IMR-90 (cell line): ENCODE results near the gene SNED1. TPM values are rescaled to one million over a fixed set of nuclear protein-coding genes. Genes with fewer than 3 reads are reported as not detected.

Experiments
- ATAC-seq: fragments of 200-7000 bp; cut with Tn5 transposase; 2 replicates; pipeline ENCODE4 v1.9.1; 2020; ENCODE audit warnings: low read depth, mild to moderate bottlenecking, moderate library complexity
- BruUV-seq: library from RNA; stranded (reverse); fragments of 400-500 nt; replicated peaks from 2 replicates; lab custom pipeline; 2021; lab: Mats Ljungman, UMichigan
- CTCF ChIA-PET: fragments of 300-600 bp; formaldehyde crosslinking; extraction: SDS; loops from one replicate; lab custom pipeline; 2021; ENCODE audit warnings: antibody characterized with exemption; lab: Yijun Ruan, JAX
- POLR2A ChIA-PET: fragments of 300-600 bp; sonication (Branson Sonifier 250); formaldehyde crosslinking; loops from one replicate; lab custom pipeline; 2022; ENCODE audit warnings: antibody characterized with exemption; ENCODE audit not compliant: unreplicated experiment; lab: Charles Lee
- DNase-seq: peaks from one replicate; pipeline ENCODE4 v3.0.0; 2013
- H2AFZ ChIP-seq: replicated peaks from 2 replicates; pipeline ENCODE3; 2013; ENCODE audit warnings: low read length, mild to moderate bottlenecking; ENCODE audit not compliant: poor library complexity
- H2AK5ac ChIP-seq: 2 replicates; pipeline ENCODE4 v1.6.1; 2013; ENCODE audit warnings: low read depth, low read length, inconsistent platforms
- H2AK9ac ChIP-seq: replicated peaks from 2 replicates; pipeline ENCODE3; 2013; ENCODE audit warnings: mild to moderate bottlenecking, low read depth, low read length, moderate library complexity; ENCODE audit not compliant: poor library complexity
- H2BK120ac ChIP-seq: 2 replicates; pipeline ENCODE4 v1.6.1; 2013; ENCODE audit warnings: low read depth, low read length, inconsistent platforms
- H2BK15ac ChIP-seq: 3 replicates; pipeline ENCODE4 v1.6.1; 2013; ENCODE audit warnings: low read depth, low read length, inconsistent platforms
- H2BK20ac ChIP-seq: 2 replicates; pipeline ENCODE4 v1.6.1; 2013; ENCODE audit warnings: low read depth, mild to moderate bottlenecking, inconsistent platforms, low read length, moderate library complexity
- H2BK5ac ChIP-seq: 2 replicates; pipeline ENCODE4 v1.6.1; 2013; ENCODE audit warnings: mild to moderate bottlenecking, low read depth, low read length, inconsistent platforms; ENCODE audit not compliant: poor library complexity, severe bottlenecking
- H3K14ac ChIP-seq: replicated peaks from 2 replicates; pipeline ENCODE4 v1.6.1; 2013; ENCODE audit warnings: low read depth, low read length, inconsistent platforms
- H3K18ac ChIP-seq: 2 replicates; pipeline ENCODE4 v1.6.1; 2013; ENCODE audit warnings: low read depth, low read length, control low read depth
- H3K23ac ChIP-seq: 2 replicates; pipeline ENCODE4 v1.6.1; 2013; ENCODE audit warnings: low read depth, low read length, inconsistent platforms
- H3K27ac ChIP-seq: 2 replicates; pipeline ENCODE4 v1.5.1; 2013; ENCODE audit warnings: mild to moderate bottlenecking, control low read depth, low read length; ENCODE audit not compliant: insufficient read depth
- H3K27me3 ChIP-seq: 2 replicates; pipeline ENCODE4 v1.6.1; 2013; ENCODE audit warnings: low read length; ENCODE audit not compliant: control insufficient read depth, insufficient read depth
- H3K36me3 ChIP-seq: 2 replicates; pipeline ENCODE4 v1.6.1; 2013; ENCODE audit warnings: low read length, mixed read lengths; ENCODE audit not compliant: control insufficient read depth, insufficient read depth
- H3K4ac ChIP-seq: 2 replicates; pipeline ENCODE4 v1.6.1; 2013; ENCODE audit warnings: low read depth, low read length, inconsistent platforms
- H3K4me1 ChIP-seq: 2 replicates; pipeline ENCODE4 v1.6.1; 2013; ENCODE audit warnings: low read length, mixed read lengths; ENCODE audit not compliant: control insufficient read depth, insufficient read depth
- H3K4me2 ChIP-seq: 2 replicates; pipeline ENCODE4 v1.6.1; 2013; ENCODE audit warnings: low read depth, mild to moderate bottlenecking, control low read depth, low read length, moderate library complexity
- H3K4me3 ChIP-seq: 2 replicates; pipeline ENCODE4 v1.5.1; 2013; ENCODE audit warnings: low read depth, mild to moderate bottlenecking, control low read depth, low read length, moderate library complexity; ENCODE audit not compliant: insufficient read depth
- H3K56ac ChIP-seq: 2 replicates; pipeline ENCODE4 v1.6.1; 2013; ENCODE audit warnings: low read length, inconsistent platforms; ENCODE audit not compliant: insufficient read depth; ENCODE audit errors: extremely low read depth
- H3K79me1 ChIP-seq, 2 experiments: 2 replicates each; pipeline ENCODE4 v1.6.1; 2013; ENCODE audit warnings: low read length in 2 of 2, inconsistent platforms in 1 of 2, low read depth in 1 of 2
- H3K9ac ChIP-seq: 2 replicates; pipeline ENCODE4 v1.6.1; 2013; ENCODE audit warnings: low read depth, low read length, control low read depth
- H3K9me1 ChIP-seq: 2 replicates; pipeline ENCODE4 v1.6.1; 2013; ENCODE audit warnings: low read length, inconsistent platforms; ENCODE audit not compliant: insufficient read depth
- H3K9me3 ChIP-seq: 2 replicates; pipeline ENCODE4 v1.6.1; 2013; ENCODE audit warnings: low read length; ENCODE audit not compliant: control insufficient read depth, insufficient read depth
- H4K20me1 ChIP-seq: 2 replicates; pipeline ENCODE4 v1.6.1; 2013; ENCODE audit warnings: low read length, inconsistent platforms; ENCODE audit not compliant: insufficient read depth
- H4K5ac ChIP-seq: 2 replicates; pipeline ENCODE4 v1.6.1; 2013; ENCODE audit warnings: mild to moderate bottlenecking, low read depth, low read length, control low read depth
- H4K8ac ChIP-seq, 2 experiments: 2 replicates each; pipeline ENCODE4 v1.6.1; 2013; ENCODE audit warnings: low read depth in 2 of 2, low read length in 2 of 2, control low read depth in 1 of 2, inconsistent platforms in 1 of 2
- H4K91ac ChIP-seq: 2 replicates; pipeline ENCODE4 v1.6.1; 2013; ENCODE audit warnings: low read depth, low read length, inconsistent platforms; ENCODE audit not compliant: insufficient read depth
- BHLHE40 ChIP-seq: fragments of 150-350 bp; IDR thresholded peaks from 2 replicates; pipeline ENCODE4 v1.6.1; 2016; ENCODE audit warnings: mild to moderate bottlenecking, low read depth, low read length
- CEBPB ChIP-seq: IDR thresholded peaks from 2 replicates; pipeline ENCODE4 v1.6.1; 2012; ENCODE audit warnings: low read depth, low read length, improper control_type of control experiment
- CHD1 ChIP-seq: IDR thresholded peaks from 2 replicates; pipeline ENCODE4 v1.6.1; 2012; ENCODE audit warnings: low read depth, low read length, improper control_type of control experiment
- FOS ChIP-seq: fragments of 150-350 bp; IDR thresholded peaks from 2 replicates; pipeline ENCODE4 v1.6.1; 2016; ENCODE audit warnings: low read depth, low read length
- MAFK ChIP-seq: IDR thresholded peaks from 2 replicates; pipeline ENCODE4 v1.6.1; 2012; ENCODE audit warnings: low read depth, low read length, improper control_type of control experiment
- MAZ ChIP-seq: IDR thresholded peaks from 2 replicates; pipeline ENCODE4 v1.6.1; 2012; ENCODE audit warnings: low read depth, mild to moderate bottlenecking, low read length, improper control_type of control experiment, moderate library complexity, borderline replicate concordance
- MXI1 ChIP-seq: IDR thresholded peaks from 2 replicates; pipeline ENCODE4 v1.6.1; 2012; ENCODE audit warnings: low read depth, mild to moderate bottlenecking, low read length, moderate library complexity, borderline replicate concordance
- NFE2L2 ChIP-seq: fragments of 150-350 bp; IDR thresholded peaks from 2 replicates; pipeline ENCODE4 v1.6.1; 2016; ENCODE audit warnings: low read depth, mild to moderate bottlenecking, low read length
- POLR2A ChIP-seq: IDR thresholded peaks from 2 replicates; pipeline ENCODE4 v1.6.1; 2012; ENCODE audit warnings: mild to moderate bottlenecking, low read depth, low read length
- RAD21 ChIP-seq: IDR thresholded peaks from 2 replicates; pipeline ENCODE4 v1.6.1; 2012; ENCODE audit warnings: low read length, improper control_type of control experiment
- RCOR1 ChIP-seq: IDR thresholded peaks from 2 replicates; pipeline ENCODE4 v1.6.1; 2012; ENCODE audit warnings: mild to moderate bottlenecking, low read length, improper control_type of control experiment; ENCODE audit not compliant: insufficient replicate concordance
- RFX5 ChIP-seq: IDR thresholded peaks from 2 replicates; pipeline ENCODE4 v1.8.0; 2012; ENCODE audit warnings: low read depth, mild to moderate bottlenecking, low read length, moderate library complexity
- SMC3 ChIP-seq: fragments of 150-350 bp; IDR thresholded peaks from 2 replicates; pipeline ENCODE4 v1.6.1; 2016; ENCODE audit warnings: low read depth, mild to moderate bottlenecking, antibody characterized with exemption, low read length, moderate library complexity
- WGBS, 2 experiments: methylation state at CpG; one replicate each; pipeline versions ENCODE4 v1.1.5 to v1.1.7; 2013; ENCODE audit warnings: missing lambda C conversion rate in 2 of 2; ENCODE audit not compliant: insufficient read length in 1 of 2; ENCODE audit errors: extremely low coverage in 2 of 2; 5-methylcytosine and 5-hydroxymethylcytosine counted together
- dilution Hi-C: fragments of 300-500 bp; cut with HindIII; formaldehyde crosslinking; loops from one replicate; pipeline ENCODE4 v1.14.3; 2018; ENCODE audit warnings: low sequenced_read_pairs; ENCODE audit not compliant: unreplicated experiment
- in situ Hi-C: fragments of 300-500 bp; cut with MboI; formaldehyde crosslinking; loops from 3 replicates; pipeline ENCODE4 v1.14.3; 2019; ENCODE audit warnings: low sequenced_read_pairs, inconsistent platforms, mixed read lengths
- intact Hi-C: fragments of 100-400 bp; cut with micrococcal nuclease; formaldehyde crosslinking; loops from 2 replicates; pipeline ENCODE4 v1.10.0; 2022
- polyA plus RNA-seq, 3 experiments: library from polyadenylated mRNA; depleted of rRNA; stranded (reverse); fragments of >200 nt; gene quantifications; 2 replicates each; pipeline ENCODE4 v1.2.3, GENCODE V29; 2012; ENCODE audit warnings: low replicate concordance in 1 of 3
- total RNA-seq: library from RNA; depleted of rRNA; stranded (reverse); fragments of >200 nt; gene quantifications from 2 replicates; pipeline ENCODE4 v1.2.3, GENCODE V29; 2012
- TF ChIP-seq, protein P1 (sequence below): conservative IDR thresholded peaks from 2 replicates; pipeline ENCODE4 v1.5.1; 2012; ENCODE audit warnings: mild to moderate bottlenecking, low read depth, low read length, improper control_type of control experiment
- TF ChIP-seq, protein P2 (sequence below): fragments of 150-350 bp; IDR thresholded peaks from 2 replicates; pipeline ENCODE4 v1.6.1; 2017; ENCODE audit warnings: mild to moderate bottlenecking, antibody characterized with exemption, low read length, low read depth
- TF ChIP-seq, protein P3 (sequence below): fragments of 150-350 bp; IDR thresholded peaks from 2 replicates; pipeline ENCODE4 v1.6.1; 2016; ENCODE audit warnings: low read depth, mild to moderate bottlenecking, low read length, moderate library complexity, borderline replicate concordance

The SNED1 gene
- total and polyA plus RNA-seq, 2 of the 4 experiments (the other 2 are of a cell fraction) = 1.1 to 3.4 TPM

DNA sequence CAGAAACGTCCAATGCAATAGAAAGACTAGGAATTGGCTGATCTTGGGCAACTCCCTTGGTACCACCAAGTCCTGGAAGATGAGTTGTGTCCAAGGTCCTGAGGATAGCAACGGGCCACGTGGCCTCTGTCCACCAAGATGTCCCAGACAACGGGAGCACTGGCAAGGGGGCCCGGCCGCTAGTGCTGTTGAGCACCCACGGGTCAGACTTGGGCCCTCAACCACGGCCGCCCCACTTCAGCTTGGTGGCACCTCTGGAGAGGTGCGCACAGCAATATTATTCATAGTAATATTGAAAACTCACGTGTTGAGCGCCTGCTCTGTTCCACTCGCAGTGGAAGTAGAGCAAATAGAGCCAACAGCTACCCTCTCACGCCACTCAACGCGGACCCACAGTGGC lies 131.9 kb downstream of the SNED1 start:
- no peak overlapping the region for H4K91ac ChIP-seq
- no peak overlapping the region for H3K27ac ChIP-seq
- no TSS peak for BruUV-seq
- H3K9ac ChIP-seq = no peak overlapping the region
- DNase-seq (no peak), ATAC-seq (no peak)
- H4K20me1 ChIP-seq = no peaks in the 10 kb centered on the region
- no peak overlapping the region for H4K5ac ChIP-seq
- 100% methylated on average over 5 of the region's 16 CpGs; no CpG with 5 or more reads in 1 of the 2 experiments for WGBS, 2 experiments
- no peaks in the 10 kb centered on the region for H3K79me1 ChIP-seq
- POLR2A ChIA-PET = no interaction called here
- no peak overlapping the region for H2AFZ ChIP-seq
- peaks cover 3% of the 10 kb centered on the region for H3K9me1 ChIP-seq
- no peak overlapping the region for H3K14ac ChIP-seq
- H3K56ac ChIP-seq = no peak overlapping the region
- H3K36me3 ChIP-seq = peaks cover 4% of the 10 kb centered on the region; the same call in 1 of the 2 replicates
- H4K8ac ChIP-seq = no peak overlapping the region
- H2BK5ac ChIP-seq = no peak overlapping the region
- in situ Hi-C loops = no loop called here
- no peaks in the 10 kb centered on the region for H3K4me1 ChIP-seq
- no peak overlapping the region for H2AK5ac ChIP-seq
- no peak overlapping the region for H2AK9ac ChIP-seq
- H3K23ac ChIP-seq = no peak overlapping the region
- H3K27me3 ChIP-seq = no peaks in the 10 kb centered on the region
- intact Hi-C loops = no loop called here
- H3K9me3 ChIP-seq = no peaks in the 10 kb centered on the region
- no peak overlapping the region for H3K18ac ChIP-seq
- no peak overlapping the region for H3K4ac ChIP-seq
- H2BK120ac ChIP-seq = no peak overlapping the region
- H2BK15ac ChIP-seq = no peak overlapping the region
- CTCF ChIA-PET = no interaction called here
- H3K4me2 ChIP-seq = no peak overlapping the region
- H3K4me3 ChIP-seq = no peak overlapping the region
- dilution Hi-C loops = no loop called here
- no peak overlapping the region for H2BK20ac ChIP-seq
- TF ChIP-seq, protein P1, sequence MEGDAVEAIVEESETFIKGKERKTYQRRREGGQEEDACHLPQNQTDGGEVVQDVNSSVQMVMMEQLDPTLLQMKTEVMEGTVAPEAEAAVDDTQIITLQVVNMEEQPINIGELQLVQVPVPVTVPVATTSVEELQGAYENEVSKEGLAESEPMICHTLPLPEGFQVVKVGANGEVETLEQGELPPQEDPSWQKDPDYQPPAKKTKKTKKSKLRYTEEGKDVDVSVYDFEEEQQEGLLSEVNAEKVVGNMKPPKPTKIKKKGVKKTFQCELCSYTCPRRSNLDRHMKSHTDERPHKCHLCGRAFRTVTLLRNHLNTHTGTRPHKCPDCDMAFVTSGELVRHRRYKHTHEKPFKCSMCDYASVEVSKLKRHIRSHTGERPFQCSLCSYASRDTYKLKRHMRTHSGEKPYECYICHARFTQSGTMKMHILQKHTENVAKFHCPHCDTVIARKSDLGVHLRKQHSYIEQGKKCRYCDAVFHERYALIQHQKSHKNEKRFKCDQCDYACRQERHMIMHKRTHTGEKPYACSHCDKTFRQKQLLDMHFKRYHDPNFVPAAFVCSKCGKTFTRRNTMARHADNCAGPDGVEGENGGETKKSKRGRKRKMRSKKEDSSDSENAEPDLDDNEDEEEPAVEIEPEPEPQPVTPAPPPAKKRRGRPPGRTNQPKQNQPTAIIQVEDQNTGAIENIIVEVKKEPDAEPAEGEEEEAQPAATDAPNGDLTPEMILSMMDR = no peak
- no peak for TF ChIP-seq FOS
- TF ChIP-seq, protein P2, sequence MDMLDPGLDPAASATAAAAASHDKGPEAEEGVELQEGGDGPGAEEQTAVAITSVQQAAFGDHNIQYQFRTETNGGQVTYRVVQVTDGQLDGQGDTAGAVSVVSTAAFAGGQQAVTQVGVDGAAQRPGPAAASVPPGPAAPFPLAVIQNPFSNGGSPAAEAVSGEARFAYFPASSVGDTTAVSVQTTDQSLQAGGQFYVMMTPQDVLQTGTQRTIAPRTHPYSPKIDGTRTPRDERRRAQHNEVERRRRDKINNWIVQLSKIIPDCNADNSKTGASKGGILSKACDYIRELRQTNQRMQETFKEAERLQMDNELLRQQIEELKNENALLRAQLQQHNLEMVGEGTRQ = no peak
- no peak for TF ChIP-seq RAD21
- no peak for TF ChIP-seq BHLHE40
- no peak for TF ChIP-seq MXI1
- no peak for TF ChIP-seq SMC3
- TF ChIP-seq CHD1 = no peak
- no peak for TF ChIP-seq MAZ
- TF ChIP-seq CEBPB = no peak
- TF ChIP-seq, protein P3, sequence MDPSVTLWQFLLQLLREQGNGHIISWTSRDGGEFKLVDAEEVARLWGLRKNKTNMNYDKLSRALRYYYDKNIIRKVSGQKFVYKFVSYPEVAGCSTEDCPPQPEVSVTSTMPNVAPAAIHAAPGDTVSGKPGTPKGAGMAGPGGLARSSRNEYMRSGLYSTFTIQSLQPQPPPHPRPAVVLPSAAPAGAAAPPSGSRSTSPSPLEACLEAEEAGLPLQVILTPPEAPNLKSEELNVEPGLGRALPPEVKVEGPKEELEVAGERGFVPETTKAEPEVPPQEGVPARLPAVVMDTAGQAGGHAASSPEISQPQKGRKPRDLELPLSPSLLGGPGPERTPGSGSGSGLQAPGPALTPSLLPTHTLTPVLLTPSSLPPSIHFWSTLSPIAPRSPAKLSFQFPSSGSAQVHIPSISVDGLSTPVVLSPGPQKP = no peak
- no peak for TF ChIP-seq NFE2L2
- TF ChIP-seq RCOR1 = no peak
- TF ChIP-seq POLR2A = no peak
- TF ChIP-seq RFX5 = no peak
- no peak for TF ChIP-seq MAFK
